Kidney (tissue), 14 donors: ENCODE results near the gene TRERF1. TPM values are rescaled to one million over a fixed set of nuclear protein-coding genes. Genes with fewer than 3 reads are reported as not detected.

Experiments
- DNase-seq, 5 donors: peaks; one replicate each; pipeline ENCODE4 v3.0.0-alpha.2; 2013 to 2020
- FAIRE-seq: peaks from 2 replicates; lab custom pipeline; 2012; peaks lifted over from hg19 to GRCh38; lab: Jason Lieb, UNC
- H3K27ac ChIP-seq, 2 donors: one replicate each; pipeline ENCODE4 v1.7.0; 2013; ENCODE audit warnings: low read depth in 2 of 2, low read length in 2 of 2, inconsistent platforms in 1 of 2
- H3K27me3 ChIP-seq: one replicate; pipeline ENCODE4 v1.7.1; 2013; ENCODE audit warnings: low read length, inconsistent platforms; ENCODE audit not compliant: control insufficient read depth, insufficient read depth
- H3K36me3 ChIP-seq, 3 donors: one replicate each; pipeline versions ENCODE4 v1.7.0 to v1.7.1; 2013; ENCODE audit warnings: low read length in 3 of 3, control low read depth in 1 of 3, inconsistent platforms in 1 of 3; ENCODE audit not compliant: insufficient read depth in 3 of 3, control insufficient read depth in 2 of 3
- H3K4me1 ChIP-seq, 3 donors: one replicate each; pipeline versions ENCODE4 v1.7.0 to v1.7.1; 2013; ENCODE audit warnings: low read length in 3 of 3, inconsistent platforms in 1 of 3, low read depth in 1 of 3; ENCODE audit not compliant: control insufficient read depth in 2 of 3, insufficient read depth in 2 of 3
- H3K4me3 ChIP-seq, 3 donors: one replicate each; pipeline versions ENCODE4 v1.7.0 to v1.8.1; 2013; ENCODE audit warnings: low read length in 3 of 3, control low read depth in 1 of 3, inconsistent platforms in 1 of 3
- H3K9ac ChIP-seq, 3 donors: one replicate each; pipeline versions ENCODE4 v1.7.0 to v1.7.1; 2013; ENCODE audit warnings: low read length in 3 of 3, control low read depth in 1 of 3, inconsistent platforms in 1 of 3
- H3K9me3 ChIP-seq, 3 donors: one replicate each; pipeline versions ENCODE4 v1.7.0 to v1.7.1; 2013; ENCODE audit warnings: low read length in 3 of 3, control low read depth in 1 of 3, inconsistent platforms in 1 of 3; ENCODE audit not compliant: control insufficient read depth in 2 of 3, insufficient read depth in 1 of 3
- intact Hi-C: fragments of 100-400 bp; cut with DNase I; formaldehyde crosslinking; loops from one replicate; pipeline ENCODE4 v1.11.1; 2022
- polyA plus RNA-seq: library from polyadenylated mRNA; stranded (reverse); fragments of 350-450 nt; fragmentation: Illumina TruSeq; extraction: RNeasy Lipid Tissue Mini Kit (QIAGEN cat#74804); gene quantifications from one replicate; pipeline ENCODE4 v1.2.3, GENCODE V29; 2014; ENCODE audit warnings: low read depth, low replicate concordance; ENCODE audit not compliant: insufficient read depth
- total RNA-seq: library from RNA; stranded (reverse); fragmentation: NEBNext Ultra II Directional; extraction: Animal tissue kit (Norgen Biotek cat#: 25700); gene quantifications from one replicate; pipeline ENCODE4 v1.2.1, GENCODE V29; 2021
- TF ChIP-seq, protein P1 (sequence below): IDR thresholded peaks from 3 replicates; pipeline ENCODE4 v1.5.1; 2012; ENCODE audit warnings: mild to moderate bottlenecking, moderate library complexity, borderline replicate concordance; ENCODE audit not compliant: insufficient read depth; ENCODE audit errors: extremely low read depth
- donor health status: control.
- donor health status: control.
- donor health status: control.
- donor health status: control.
- donor health status: control.
- donor health status: DM: yes; HTN: yes; CAD: no.
- donor health status: Normal renal cell carcinoma (clear cell type).

The TRERF1 gene
- total and polyA plus RNA-seq, 2 donors from 2014 or later = 1.5 to 8.4 TPM

GRCh38 chr6:42296614-42297013 is 155.1 kb downstream of the TRERF1 start:
- intact Hi-C loops = no loop called here
- Histone ChIP-seq H3K36me3 (no peaks in the 10 kb centered on the region), H3K9me3 (no peaks in the 10 kb centered on the region), H3K27ac (no peak overlapping the region), H3K4me3 (no peak overlapping the region), H3K4me1 (no peaks in the 10 kb centered on the region), H3K27me3 (no peaks in the 10 kb centered on the region), H3K9ac (no peak overlapping the region)
- DNase-seq = peak in 1 of 5 donors; percentile 2
- no peak for FAIRE-seq
- TF ChIP-seq, protein P1, sequence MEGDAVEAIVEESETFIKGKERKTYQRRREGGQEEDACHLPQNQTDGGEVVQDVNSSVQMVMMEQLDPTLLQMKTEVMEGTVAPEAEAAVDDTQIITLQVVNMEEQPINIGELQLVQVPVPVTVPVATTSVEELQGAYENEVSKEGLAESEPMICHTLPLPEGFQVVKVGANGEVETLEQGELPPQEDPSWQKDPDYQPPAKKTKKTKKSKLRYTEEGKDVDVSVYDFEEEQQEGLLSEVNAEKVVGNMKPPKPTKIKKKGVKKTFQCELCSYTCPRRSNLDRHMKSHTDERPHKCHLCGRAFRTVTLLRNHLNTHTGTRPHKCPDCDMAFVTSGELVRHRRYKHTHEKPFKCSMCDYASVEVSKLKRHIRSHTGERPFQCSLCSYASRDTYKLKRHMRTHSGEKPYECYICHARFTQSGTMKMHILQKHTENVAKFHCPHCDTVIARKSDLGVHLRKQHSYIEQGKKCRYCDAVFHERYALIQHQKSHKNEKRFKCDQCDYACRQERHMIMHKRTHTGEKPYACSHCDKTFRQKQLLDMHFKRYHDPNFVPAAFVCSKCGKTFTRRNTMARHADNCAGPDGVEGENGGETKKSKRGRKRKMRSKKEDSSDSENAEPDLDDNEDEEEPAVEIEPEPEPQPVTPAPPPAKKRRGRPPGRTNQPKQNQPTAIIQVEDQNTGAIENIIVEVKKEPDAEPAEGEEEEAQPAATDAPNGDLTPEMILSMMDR = no peak

DNA sequence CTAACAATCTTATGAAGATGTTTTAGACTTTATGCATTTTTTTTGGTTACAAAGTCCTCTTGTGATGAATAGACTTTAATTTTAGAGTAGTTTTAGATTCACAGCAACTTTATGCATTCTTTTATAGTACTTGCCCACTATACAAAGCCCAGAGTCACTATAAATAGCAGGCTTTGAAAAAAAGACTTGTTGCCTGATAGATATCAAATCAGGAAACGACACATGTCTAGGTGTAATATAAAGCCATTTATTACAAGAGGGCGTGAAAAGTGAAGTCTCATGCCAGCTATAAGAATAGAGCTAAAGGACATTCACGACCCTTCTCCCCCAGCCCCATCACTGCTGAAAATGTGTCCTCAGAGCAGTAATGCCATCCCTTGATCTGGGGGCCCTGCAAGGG is 156.0 kb downstream of the TRERF1 start:
- intact Hi-C loops = no loop called here

GRCh38 chr6:42295181-42295580 is 156.5 kb downstream of the TRERF1 start:
- no peaks in the 10 kb centered on the region for H3K9me3 ChIP-seq
- peak in 1 of 5 donors; percentile 4 for DNase-seq
- TF ChIP-seq, protein P1 = no peak
- intact Hi-C loops = no loop called here
- H3K27me3 ChIP-seq = no peaks in the 10 kb centered on the region
- no peak overlapping the region for H3K4me3 ChIP-seq
- H3K9ac ChIP-seq = no peak overlapping the region
- no peaks in the 10 kb centered on the region for H3K4me1 ChIP-seq
- H3K36me3 ChIP-seq = no peaks in the 10 kb centered on the region
- H3K27ac ChIP-seq = no peak overlapping the region
- no peak for FAIRE-seq

More for the DNA sequence above, 156.0 kb downstream of the TRERF1 start:
- DNase-seq (no peak), FAIRE-seq (no peak)
- no peak overlapping the region for H3K27ac ChIP-seq
- H3K4me1 ChIP-seq = no peaks in the 10 kb centered on the region
- no peak overlapping the region for H3K9ac ChIP-seq
- no peaks in the 10 kb centered on the region for H3K36me3 ChIP-seq
- no peak overlapping the region for H3K4me3 ChIP-seq
- H3K9me3 ChIP-seq = no peaks in the 10 kb centered on the region
- TF ChIP-seq, protein P1 = no peak
- H3K27me3 ChIP-seq = no peaks in the 10 kb centered on the region

- TF ChIP-seq, protein P1 = no peak
- no peak for FAIRE-seq
- H3K4me1 ChIP-seq = no peaks in the 10 kb centered on the region
- DNase-seq = peak in 1 of 5 donors; percentile 50
- H3K27me3 ChIP-seq = no peaks in the 10 kb centered on the region
- H3K9ac ChIP-seq = no peak overlapping the region
- no peaks in the 10 kb centered on the region for H3K36me3 ChIP-seq
- intact Hi-C loops = no loop called here
- no peak overlapping the region for H3K4me3 ChIP-seq
- no peaks in the 10 kb centered on the region for H3K9me3 ChIP-seq
- no peak overlapping the region for H3K27ac ChIP-seq
Measured at GRCh38 chr6:42294759-42295158, 157.0 kb downstream of the TRERF1 start.
